K562 (cell line): Measurements from ENCODE around the gene ZCCHC14. TPM values are rescaled to one million over a fixed set of nuclear protein-coding genes. Genes with fewer than 3 reads are reported as not detected.

Experiments used
- ATAC-seq: fragments of 200-7000 bp; cut with Tn5 transposase; 3 replicates; pipeline ENCODE4 v1.9.1; 2020; ENCODE audit warnings: moderate library complexity
- BruUV-seq: library from RNA; stranded (reverse); fragments of 400-500 nt; replicated peaks from 2 replicates; lab custom pipeline; 2021; lab: Mats Ljungman, UMichigan
- CTCF ChIA-PET: fragments of 300-600 bp; formaldehyde crosslinking; extraction: SDS; loops from one replicate; lab custom pipeline; 2021; ENCODE audit warnings: low intra/inter-chr PET ratio; lab: Yijun Ruan, JAX
- POLR2A ChIA-PET: fragments of 300-600, 350-650 bp; sonication (Branson Sonifier 250); formaldehyde crosslinking; extraction: SDS; loops from one replicate; lab custom pipeline; 2021; ENCODE audit warnings: antibody characterized with exemption, inconsistent platforms; lab: Yijun Ruan, JAX
- DNase-seq, 4 experiments: peaks; one replicate each; pipeline versions ENCODE4 v3.0.0 to v3.0.0-alpha.2; 2011 to 2018; ENCODE audit warnings: low spot score in 3 of 4, mixed read lengths in 3 of 4; ENCODE audit errors: extremely low read depth in 1 of 4
- FAIRE-seq: peaks from 2 replicates; lab custom pipeline; 2011; peaks lifted over from hg19 to GRCh38; lab: Jason Lieb, UNC
- H2AFZ ChIP-seq: 2 replicates; pipeline ENCODE4 v1.6.0; 2011; ENCODE audit warnings: low read depth, low read length, control low read depth, inconsistent platforms
- H3K27ac ChIP-seq: fragments of 200-600 bp; 3 replicates; pipeline ENCODE4 v1.8.0; 2011; ENCODE audit warnings: low read depth, mild to moderate bottlenecking, control low read depth, inconsistent platforms, low read length, moderate library complexity, mixed read lengths; ENCODE audit errors: extremely low read depth
- H3K27me3 ChIP-seq, 2 experiments: fragments of 300-600 bp in 1 of 2; 2 replicates in 1 of 2; 3 replicates in 1 of 2; pipeline versions ENCODE4 v1.6.0 to v1.8.0; 2011; ENCODE audit warnings: inconsistent platforms in 2 of 2, low read length in 2 of 2, mild to moderate bottlenecking in 1 of 2, mixed read lengths in 1 of 2, moderate library complexity in 1 of 2; ENCODE audit not compliant: control insufficient read depth in 2 of 2, insufficient read depth in 2 of 2
- H3K36me3 ChIP-seq: fragments of 300-600 bp; 3 replicates; pipeline ENCODE4 v1.8.0; 2011; ENCODE audit warnings: mild to moderate bottlenecking, low read length, inconsistent platforms; ENCODE audit not compliant: control insufficient read depth, insufficient read depth
- H3K4me1 ChIP-seq, 2 experiments: fragments of 200-600 bp in 1 of 2; replicated peaks in 1 of 2; 2 replicates in 1 of 2; 3 replicates in 1 of 2; pipeline versions ENCODE4 v1.5.1 to v1.8.0; 2011; ENCODE audit warnings: inconsistent platforms in 2 of 2, low read length in 2 of 2, mild to moderate bottlenecking in 1 of 2, mixed read lengths in 1 of 2, moderate library complexity in 1 of 2; ENCODE audit not compliant: control insufficient read depth in 2 of 2, insufficient read depth in 2 of 2
- H3K4me2 ChIP-seq: 2 replicates; pipeline ENCODE4 v1.6.1; 2011; ENCODE audit warnings: low read length, control low read depth, inconsistent platforms, mixed read lengths; ENCODE audit not compliant: insufficient read depth
- H3K4me3 ChIP-seq: fragments of 200-600 bp; sonication (generic), shearing (Covaris generic); 2 replicates; pipeline ENCODE4 v1.5.1; 2016; ENCODE audit warnings: control low read depth, inconsistent platforms
- H3K79me2 ChIP-seq: fragments of 200-600 bp; 3 replicates; pipeline ENCODE4 v1.8.0; 2011; ENCODE audit warnings: low read length, inconsistent platforms; ENCODE audit not compliant: control insufficient read depth, insufficient read depth
- H3K9ac ChIP-seq, 2 experiments: 2 replicates each; pipeline versions ENCODE4 v1.6.0 to v1.6.1; 2011; ENCODE audit warnings: low read depth in 2 of 2, low read length in 2 of 2, control low read depth in 1 of 2, inconsistent platforms in 1 of 2, mild to moderate bottlenecking in 1 of 2, mixed read lengths in 1 of 2; ENCODE audit not compliant: insufficient read depth in 1 of 2
- H3K9me1 ChIP-seq: one replicate; pipeline ENCODE4 v1.6.0; 2011; ENCODE audit warnings: inconsistent platforms, mild to moderate bottlenecking, low read length, moderate library complexity; ENCODE audit not compliant: control insufficient read depth, insufficient read depth
- H3K9me3 ChIP-seq: replicated peaks from 2 replicates; pipeline ENCODE4 v1.5.1; 2011; ENCODE audit warnings: low read depth, low read length, inconsistent platforms; ENCODE audit not compliant: control insufficient read depth, insufficient read depth
- H4K20me1 ChIP-seq: replicated peaks from 2 replicates; pipeline ENCODE4 v1.6.1; 2011; ENCODE audit warnings: low read length, inconsistent platforms, mixed read lengths; ENCODE audit not compliant: control insufficient read depth, insufficient read depth
- CEBPB ChIP-seq: fragments of 450-650 bp; IDR thresholded peaks from 2 replicates; pipeline ENCODE4 v1.6.1; 2016; ENCODE audit warnings: missing genetic modification characterization, missing compliant biosample characterization
- ELF1 ChIP-seq: fragments of 200-800 bp; sonication (Bioruptor generic); IDR thresholded peaks from 2 replicates; pipeline ENCODE4 v1.6.1; 2016; ENCODE audit warnings: missing genetic modification characterization, missing compliant biosample characterization
- HDAC1 ChIP-seq, 2 experiments: fragments of 450-650 bp; IDR thresholded peaks; 2 replicates each; pipeline ENCODE4 v1.6.1; 2016 to 2017; ENCODE audit warnings: inconsistent platforms in 1 of 2, mild to moderate bottlenecking in 1 of 2, moderate library complexity in 1 of 2
- NCOA1 ChIP-seq: fragments of 450-650 bp; IDR thresholded peaks from 2 replicates; pipeline ENCODE4 v1.6.1; 2016; ENCODE audit warnings: low read depth
- NCOR1 ChIP-seq: fragments of 450-650 bp; IDR thresholded peaks from 2 replicates; pipeline ENCODE4 v1.6.1; 2016; ENCODE audit warnings: mild to moderate bottlenecking, moderate library complexity
- NFE2 ChIP-seq: IDR thresholded peaks from 2 replicates; pipeline ENCODE4 v1.6.1; 2014; ENCODE audit warnings: antibody characterized with exemption, low read depth
- PCBP2 ChIP-seq: fragments of 200-400 bp; formaldehyde crosslinking; IDR thresholded peaks from 2 replicates; pipeline ENCODE4 v1.6.1; 2018; ENCODE audit warnings: low read length, low read depth, mild to moderate bottlenecking, moderate library complexity; ENCODE audit not compliant: poor library complexity, severe bottlenecking
- TEAD1 ChIP-seq, 2 experiments: fragments of 450-650 bp in 1 of 2; sonication (generic) in 1 of 2; formaldehyde crosslinking; IDR thresholded peaks; 2 replicates each; pipeline versions ENCODE4 v1.4.0 to v1.8.0; 2020 to 2022; ENCODE audit warnings: mild to moderate bottlenecking in 2 of 2, missing genetic modification reagents in 1 of 2
- XRCC3 ChIP-seq: fragments of 450-650 bp; IDR thresholded peaks from 2 replicates; pipeline ENCODE4 v1.6.1; 2017; ENCODE audit warnings: mild to moderate bottlenecking, moderate library complexity
- ZSCAN32 ChIP-seq: fragments of 450-650 bp; formaldehyde crosslinking; IDR thresholded peaks from 2 replicates; pipeline ENCODE4 v1.4.0; 2020; ENCODE audit warnings: mild to moderate bottlenecking, moderate library complexity
- WGBS: fragments of 100-300 bp; shearing (Covaris generic); methylation state at CpG from one replicate; pipeline ENCODE4 v1.1.6; 2016; ENCODE audit warnings: low coverage, mixed read lengths; ENCODE audit not compliant: insufficient coverage; ENCODE audit errors: missing lambda C conversion rate; 5-methylcytosine and 5-hydroxymethylcytosine counted together
- in situ Hi-C: fragments of 300-500 bp; cut with MboI; formaldehyde crosslinking; loops from 4 replicates; pipeline ENCODE4 v1.15.0; 2018; ENCODE audit warnings: inconsistent platforms, mixed read lengths
- intact Hi-C: fragments of 100-400 bp; cut with micrococcal nuclease; formaldehyde crosslinking; loops from 2 replicates; pipeline ENCODE4 v1.14.2; 2022
- polyA plus RNA-seq, 8 experiments: library from polyadenylated mRNA; depleted of rRNA in 4 of 8; stranded (reverse) in 5 of 8; unstranded in 3 of 8; fragments of >200 nt; fragmentation: Nextera tagmentation in 2 of 8; fragmentation: Illumina TruSeq in 1 of 8; extraction: Ambion mirVana in 2 of 8; extraction: Trizol in 1 of 8; gene quantifications; 2 replicates each; pipeline versions ENCODE4 v1.2.1 to v1.2.3, GENCODE V29; 2011 to 2014; ENCODE audit warnings: inconsistent platforms in 1 of 8, missing spikeins in 1 of 8
- total RNA-seq, 7 experiments: library from RNA; depleted of rRNA in 6 of 7; stranded (reverse); fragments of >200 nt in 6 of 7; fragmentation: Illumina TruSeq in 2 of 7; extraction: Trizol in 2 of 7; gene quantifications; 2 replicates each; pipeline versions ENCODE4 v1.2.1 to v1.2.3, GENCODE V29; 2011 to 2021; ENCODE audit warnings: low replicate concordance in 1 of 7
- TF ChIP-seq, protein P1 (sequence below): fragments of 250-450 bp; sonication (Bioruptor Pico); IDR thresholded peaks from 2 replicates; pipeline ENCODE4 v1.4.0; 2020; ENCODE audit warnings: mild to moderate bottlenecking, moderate library complexity

ZCCHC14 gene
- total and polyA plus RNA-seq, 9 of the 15 experiments (the other 6 are each of a cell fraction or from before 2014, with no cell fraction given), result 1.5 to 12.4 (median 2.9) TPM

DNA sequence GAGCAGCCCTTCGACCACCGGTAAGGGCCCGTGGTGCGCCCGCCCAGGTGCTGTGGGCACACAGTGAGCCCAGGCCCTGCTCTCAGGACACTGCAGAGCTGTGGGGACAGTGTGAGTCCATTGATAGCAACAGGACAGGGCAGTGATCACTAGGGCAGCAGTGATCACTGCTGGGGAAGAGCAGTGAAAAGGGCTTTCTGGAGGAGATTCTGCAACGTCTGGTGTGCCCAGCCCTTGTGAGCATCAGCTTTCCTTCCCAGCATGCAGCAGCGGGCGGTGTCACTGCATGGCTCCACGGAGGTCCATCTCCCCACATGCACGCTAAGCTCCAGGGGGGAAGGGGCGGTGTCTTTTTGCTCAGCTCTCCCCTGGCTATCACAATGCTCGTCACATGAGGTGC lies 68.6 kb downstream of the ZCCHC14 start:
- CTCF ChIA-PET, result no interaction called here
- intact Hi-C loops, result no loop called here
- TF ChIP-seq NFE2 (no peak), NCOR1 (no peak), NCOA1 (no peak), ZSCAN32 (CRISPR knock-in tag) (no peak), XRCC3 (no peak), HDAC1 (IDR thresholded peaks at IDR 0.05) (no peak), TEAD1 (CRISPR knock-in tag; IDR thresholded peaks at IDR 0.05) (no peak), CEBPB (tag) (no peak), PCBP2 (no peak), ELF1 (tag) (no peak)
- TF ChIP-seq, protein P1, sequence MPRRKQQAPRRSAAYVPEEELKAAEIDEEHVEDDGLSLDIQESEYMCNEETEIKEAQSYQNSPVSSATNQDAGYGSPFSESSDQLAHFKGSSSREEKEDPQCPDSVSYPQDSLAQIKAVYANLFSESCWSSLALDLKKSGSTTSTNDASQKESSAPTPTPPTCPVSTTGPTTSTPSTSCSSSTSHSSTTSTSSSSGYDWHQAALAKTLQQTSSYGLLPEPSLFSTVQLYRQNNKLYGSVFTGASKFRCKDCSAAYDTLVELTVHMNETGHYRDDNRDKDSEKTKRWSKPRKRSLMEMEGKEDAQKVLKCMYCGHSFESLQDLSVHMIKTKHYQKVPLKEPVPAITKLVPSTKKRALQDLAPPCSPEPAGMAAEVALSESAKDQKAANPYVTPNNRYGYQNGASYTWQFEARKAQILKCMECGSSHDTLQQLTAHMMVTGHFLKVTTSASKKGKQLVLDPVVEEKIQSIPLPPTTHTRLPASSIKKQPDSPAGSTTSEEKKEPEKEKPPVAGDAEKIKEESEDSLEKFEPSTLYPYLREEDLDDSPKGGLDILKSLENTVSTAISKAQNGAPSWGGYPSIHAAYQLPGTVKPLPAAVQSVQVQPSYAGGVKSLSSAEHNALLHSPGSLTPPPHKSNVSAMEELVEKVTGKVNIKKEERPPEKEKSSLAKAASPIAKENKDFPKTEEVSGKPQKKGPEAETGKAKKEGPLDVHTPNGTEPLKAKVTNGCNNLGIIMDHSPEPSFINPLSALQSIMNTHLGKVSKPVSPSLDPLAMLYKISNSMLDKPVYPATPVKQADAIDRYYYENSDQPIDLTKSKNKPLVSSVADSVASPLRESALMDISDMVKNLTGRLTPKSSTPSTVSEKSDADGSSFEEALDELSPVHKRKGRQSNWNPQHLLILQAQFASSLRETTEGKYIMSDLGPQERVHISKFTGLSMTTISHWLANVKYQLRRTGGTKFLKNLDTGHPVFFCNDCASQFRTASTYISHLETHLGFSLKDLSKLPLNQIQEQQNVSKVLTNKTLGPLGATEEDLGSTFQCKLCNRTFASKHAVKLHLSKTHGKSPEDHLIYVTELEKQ, result no peak
- Histone ChIP-seq H3K9me3 (no peaks in the 10 kb centered on the region), H2AFZ (no peak overlapping the region), H3K9ac (no peak overlapping the region), H3K9me1 (no peaks in the 10 kb centered on the region), H3K36me3 (peaks cover 27% of the 10 kb centered on the region; the same call in 2 of the 3 replicates), H3K4me1 (peaks cover 0 to 6% of the 10 kb centered on the region in 2 experiments; a peak in 2 of 5 replicates), H3K27ac (no peak overlapping the region), H3K4me3 (no peak overlapping the region), H3K4me2 (no peak overlapping the region), H4K20me1 (no peaks in the 10 kb centered on the region), H3K27me3 (no peaks in the 10 kb centered on the region), H3K79me2 (no peaks in the 10 kb centered on the region)
- ATAC-seq (no peak), DNase-seq (no peak), FAIRE-seq (no peak)
- WGBS, result 81% methylated on average over 11 of the region's 12 CpGs
- POLR2A ChIA-PET, result interaction anchor here (0.7 to 1.1 kb wide), 3 partner anchors 11 to 441 kb away, joined by 3 read pairs; no protein-coding TSS in a partner anchor
- BruUV-seq, result no TSS peak
- in situ Hi-C loops, result no loop called here
